Endodermal cell (in vitro differentiated cells): Measurements from ENCODE around the gene CCND1. TPM values are rescaled to one million over a fixed set of nuclear protein-coding genes. Genes with fewer than 3 reads are reported as not detected.

Experiments
- DNase-seq: peaks from one replicate; pipeline ENCODE4 v3.0.0-alpha.2; 2017
- H3K27ac ChIP-seq: 2 replicates; pipeline ENCODE4 v1.5.1; 2013; ENCODE audit warnings: mild to moderate bottlenecking, low read depth, low read length, moderate library complexity
- H3K27me3 ChIP-seq: 2 replicates; pipeline ENCODE4 v1.6.1; 2013; ENCODE audit warnings: mild to moderate bottlenecking, low read length, moderate library complexity; ENCODE audit not compliant: insufficient read depth, control insufficient read depth, poor library complexity, severe bottlenecking
- H3K36me3 ChIP-seq: 2 replicates; pipeline ENCODE4 v1.7.0; 2013; ENCODE audit warnings: mild to moderate bottlenecking, low read length, moderate library complexity; ENCODE audit not compliant: control insufficient read depth, insufficient read depth
- H3K4me1 ChIP-seq: one replicate; pipeline ENCODE4 v1.7.0; 2013; ENCODE audit warnings: low read length; ENCODE audit not compliant: control insufficient read depth, insufficient read depth
- H3K4me3 ChIP-seq: 2 replicates; pipeline ENCODE4 v1.5.1; 2013; ENCODE audit warnings: mild to moderate bottlenecking, low read length, moderate library complexity
- H3K9ac ChIP-seq: 2 replicates; pipeline ENCODE4 v1.6.1; 2013; ENCODE audit warnings: mild to moderate bottlenecking, low read length, moderate library complexity; ENCODE audit not compliant: poor library complexity, severe bottlenecking; ENCODE audit errors: extremely low read depth
- H3K9me3 ChIP-seq: 2 replicates; pipeline ENCODE4 v1.6.1; 2013; ENCODE audit warnings: mild to moderate bottlenecking, low read length, moderate library complexity; ENCODE audit not compliant: control insufficient read depth
- H3K27ac Mint-ChIP-seq: 2 replicates; pipeline ENCODE4 v1.8.0; 2020; ENCODE audit warnings: mixed read lengths
- H3K27me3 Mint-ChIP-seq: 2 replicates; pipeline ENCODE4 v1.8.0; 2021; ENCODE audit warnings: mild to moderate bottlenecking, mixed read lengths; ENCODE audit not compliant: insufficient read depth
- H3K36me3 Mint-ChIP-seq: 2 replicates; pipeline ENCODE4 v1.8.0; 2020; ENCODE audit warnings: low read depth, mixed read lengths
- H3K4me1 Mint-ChIP-seq: 2 replicates; pipeline ENCODE4 v1.8.0; 2020; ENCODE audit warnings: mixed read lengths
- H3K4me3 Mint-ChIP-seq: 2 replicates; pipeline ENCODE4 v1.8.0; 2020; ENCODE audit warnings: mild to moderate bottlenecking, moderate library complexity, mixed read lengths
- H3K9me3 Mint-ChIP-seq: 2 replicates; pipeline ENCODE4 v1.8.0; 2020; ENCODE audit warnings: mild to moderate bottlenecking, mixed read lengths
- CTCF ChIP-seq: fragments of 200-600 bp; sonication (generic); conservative IDR thresholded peaks from 2 replicates; pipeline ENCODE4 v1.5.0; 2021; ENCODE audit warnings: antibody characterized with exemption, mild to moderate bottlenecking
- WGBS, 2 experiments: methylation state at CpG; one replicate each; pipeline versions ENCODE4 v1.1.5 to v1.1.7; 2013; ENCODE audit warnings: missing lambda C conversion rate in 2 of 2, mixed read lengths in 1 of 2; ENCODE audit not compliant: insufficient coverage in 1 of 2, insufficient read length in 1 of 2; 5-methylcytosine and 5-hydroxymethylcytosine counted together
- total RNA-seq, 2 donors: library from RNA; stranded (reverse); fragmentation: NEBNext Ultra II Directional in 1 of 2; extraction: Animal tissue kit (Norgen Biotek cat#: 25700) in 1 of 2; gene quantifications; 2 replicates in 1 of 2; 3 replicates in 1 of 2; pipeline ENCODE4 v1.2.1, GENCODE V29; 2021

The CCND1 gene
- total RNA-seq, 2 donors from 2014 or later = 65.7 to 214 TPM

DNA sequence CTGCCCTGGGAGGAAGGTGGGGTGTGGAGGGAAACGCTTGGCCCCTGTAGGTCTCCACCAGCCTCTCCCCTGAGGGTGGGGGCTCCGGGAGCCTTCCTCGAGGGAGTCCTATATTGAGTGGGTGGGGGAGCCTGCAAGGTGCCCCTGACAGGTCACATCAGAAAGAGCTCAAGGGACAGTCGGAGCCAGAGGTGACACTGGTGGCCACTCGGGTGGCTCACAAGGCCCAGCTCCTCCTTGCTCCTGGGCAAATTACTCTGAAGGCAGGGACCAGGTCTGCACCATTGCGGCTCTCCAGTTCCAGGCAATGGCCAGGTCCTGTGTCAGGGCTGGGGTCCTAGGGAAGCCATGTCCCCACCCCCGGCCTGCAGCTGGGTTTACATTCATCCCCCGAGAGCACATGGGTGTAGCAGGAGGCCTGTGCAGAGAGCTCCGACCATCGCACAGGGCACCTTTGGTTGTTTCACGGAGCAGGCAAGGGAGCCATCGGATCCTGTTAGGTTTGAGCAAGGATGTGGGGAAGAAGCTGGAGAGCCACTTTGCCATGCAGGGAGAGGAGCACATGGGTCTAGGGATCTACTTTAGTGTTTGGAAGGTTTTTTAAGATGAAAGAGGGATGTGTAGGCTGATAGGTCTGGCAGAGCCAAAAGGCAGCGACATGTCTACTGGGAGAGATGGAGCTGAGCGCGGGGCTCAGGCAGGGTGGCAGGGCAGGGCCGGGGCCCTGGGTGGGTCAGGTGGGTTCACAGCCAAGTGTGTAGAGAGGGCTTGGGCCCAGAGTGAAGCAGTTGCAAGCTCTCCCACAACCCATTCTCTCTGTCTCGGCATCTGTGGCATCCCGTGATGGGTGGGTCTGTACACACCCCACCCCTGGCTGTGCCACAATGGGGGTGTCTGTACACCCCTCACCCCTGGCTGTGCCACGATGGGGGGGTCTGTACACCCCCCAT lies 14.8 kb downstream of the CCND1 start:
- Histone ChIP-seq H3K27ac (peak overlapping the region; percentile 38), H3K9me3 (no peaks in the 10 kb centered on the region), H3K9ac (no peak overlapping the region), H3K27me3 (no peaks in the 10 kb centered on the region), H3K4me1 (peaks cover 5% of the 10 kb centered on the region), H3K4me3 (no peak overlapping the region), H3K36me3 (peaks cover 5% of the 10 kb centered on the region)
- Mint-ChIP-seq H3K27ac (peak overlapping the region; percentile 20), H3K36me3 (peaks cover 25% of the 10 kb centered on the region), H3K4me1 (peaks cover 14% of the 10 kb centered on the region), H3K9me3 (no peaks in the 10 kb centered on the region), H3K4me3 (no peak overlapping the region), H3K27me3 (no peaks in the 10 kb centered on the region)
- WGBS, 2 experiments = 84 to 95% methylated on average over 9 to 19 of the region's 19 CpGs
- DNase-seq = peak; percentile 68
- no peak for TF ChIP-seq CTCF

GRCh38 chr11:69656536-69657455 lies 15.8 kb downstream of the CCND1 start:
- H3K4me3 ChIP-seq = no peak overlapping the region

More at GRCh38 chr11:69656536-69657455, 15.8 kb downstream of the CCND1 start:
- Mint-ChIP-seq H3K27me3 (no peaks in the 10 kb centered on the region), H3K9me3 (no peaks in the 10 kb centered on the region), H3K4me3 (no peak overlapping the region), H3K4me1 (peaks cover 14% of the 10 kb centered on the region), H3K27ac (peak overlapping the region; percentile 91), H3K36me3 (peaks cover 20% of the 10 kb centered on the region)
- Histone ChIP-seq H3K36me3 (peaks cover 5% of the 10 kb centered on the region), H3K9ac (no peak overlapping the region), H3K27me3 (no peaks in the 10 kb centered on the region), H3K4me1 (peaks cover 5% of the 10 kb centered on the region), H3K27ac (peak overlapping the region; percentile 98), H3K9me3 (no peaks in the 10 kb centered on the region)
- 93 to 94% methylated on average over 10 to 20 of the region's 20 CpGs for WGBS, 2 experiments
- peak; percentile 57 for DNase-seq
- TF ChIP-seq CTCF = no peak
